ENCODE data around the gene ATP5ME.

- TF ChIP-seq CTCF (IDR thresholded peaks at IDR 0.05): no peak
- no peak for TF ChIP-seq POLR2A (IDR thresholded peaks at IDR 0.05)
Observed at GRCh38 chr4:679104-679481, 5.0 kb upstream of the ATP5ME start.

All from right lobe of liver (tissue), 4 donors.